Measurements from ENCODE around the gene DHX36. TPM values are rescaled to one million over a fixed set of nuclear protein-coding genes. Genes with fewer than 3 reads are reported as not detected.

Gene DHX36
- total RNA-seq, 1 donor = 117 TPM

- Histone ChIP-seq H3K27me3 (ENCODE audit: insufficient read depth, low read length) (no peaks in the 10 kb centered on the region), H3K4me1 (ENCODE audit: insufficient read depth, low read length) (no peaks in the 10 kb centered on the region), H3K4me3 (ENCODE audit: low read length) (no peak overlapping the region), H3K9me3 (ENCODE audit: low read depth, low read length) (no peaks in the 10 kb centered on the region)
Measured at GRCh38 chr3:154252759-154253638, 71.3 kb downstream of the DHX36 start.

- H3K27me3 ChIP-seq (ENCODE audit: insufficient read depth, low read length) = no peaks in the 10 kb centered on the region
- H3K4me3 ChIP-seq (ENCODE audit: low read length) = no peak overlapping the region
- no peaks in the 10 kb centered on the region for H3K4me1 ChIP-seq (ENCODE audit: insufficient read depth, low read length)
- no peaks in the 10 kb centered on the region for H3K9me3 ChIP-seq (ENCODE audit: low read depth, low read length)
Measured at GRCh38 chr3:154251610-154252009, 72.7 kb downstream of the DHX36 start.

GRCh38 chr3:154250291-154250690 lies 74.0 kb downstream of the DHX36 start:
- Histone ChIP-seq H3K27me3 (ENCODE audit: insufficient read depth, low read length) (no peaks in the 10 kb centered on the region), H3K4me1 (ENCODE audit: insufficient read depth, low read length) (no peaks in the 10 kb centered on the region), H3K4me3 (ENCODE audit: low read length) (no peak overlapping the region), H3K9me3 (ENCODE audit: low read depth, low read length) (no peaks in the 10 kb centered on the region)

GRCh38 chr3:154247806-154248415 lies 76.4 kb downstream of the DHX36 start:
- no peak overlapping the region for H3K4me3 ChIP-seq (ENCODE audit: low read length)
- H3K4me1 ChIP-seq (ENCODE audit: insufficient read depth, low read length) = peaks cover 6% of the 10 kb centered on the region
- H3K9me3 ChIP-seq (ENCODE audit: low read depth, low read length) = no peaks in the 10 kb centered on the region
- H3K27me3 ChIP-seq (ENCODE audit: insufficient read depth, low read length) = no peaks in the 10 kb centered on the region

- peaks cover 6% of the 10 kb centered on the region for H3K4me1 ChIP-seq (ENCODE audit: insufficient read depth, low read length)
- no peaks in the 10 kb centered on the region for H3K27me3 ChIP-seq (ENCODE audit: insufficient read depth, low read length)
- H3K4me3 ChIP-seq (ENCODE audit: low read length) = no peak overlapping the region
- H3K9me3 ChIP-seq (ENCODE audit: low read depth, low read length) = no peaks in the 10 kb centered on the region
Measured at GRCh38 chr3:154244644-154245043, 79.6 kb downstream of the DHX36 start.

- H3K9me3 ChIP-seq (ENCODE audit: low read depth, low read length) = no peaks in the 10 kb centered on the region
- no peak overlapping the region for H3K4me3 ChIP-seq (ENCODE audit: low read length)
- no peaks in the 10 kb centered on the region for H3K27me3 ChIP-seq (ENCODE audit: insufficient read depth, low read length)
- H3K4me1 ChIP-seq (ENCODE audit: insufficient read depth, low read length) = peaks cover 6% of the 10 kb centered on the region
Measured at GRCh38 chr3:154243353-154243752, 80.9 kb downstream of the DHX36 start.

GRCh38 chr3:154242766-154243165 lies 81.5 kb downstream of the DHX36 start:
- H3K9me3 ChIP-seq (ENCODE audit: low read depth, low read length) = no peaks in the 10 kb centered on the region
- H3K27me3 ChIP-seq (ENCODE audit: insufficient read depth, low read length) = no peaks in the 10 kb centered on the region
- peaks cover 6% of the 10 kb centered on the region for H3K4me1 ChIP-seq (ENCODE audit: insufficient read depth, low read length)
- H3K4me3 ChIP-seq (ENCODE audit: low read length) = no peak overlapping the region

- no peaks in the 10 kb centered on the region for H3K9me3 ChIP-seq (ENCODE audit: low read depth, low read length)
- H3K27me3 ChIP-seq (ENCODE audit: insufficient read depth, low read length) = no peaks in the 10 kb centered on the region
- no peak overlapping the region for H3K4me3 ChIP-seq (ENCODE audit: low read length)
- peaks cover 6% of the 10 kb centered on the region for H3K4me1 ChIP-seq (ENCODE audit: insufficient read depth, low read length)
Measured at GRCh38 chr3:154241496-154241895, 82.8 kb downstream of the DHX36 start.

- Histone ChIP-seq H3K9me3 (ENCODE audit: low read depth, low read length) (no peaks in the 10 kb centered on the region), H3K4me3 (ENCODE audit: low read length) (no peak overlapping the region), H3K4me1 (ENCODE audit: insufficient read depth, low read length) (peaks cover 6% of the 10 kb centered on the region), H3K27me3 (ENCODE audit: insufficient read depth, low read length) (no peaks in the 10 kb centered on the region)
Measured at GRCh38 chr3:154240235-154240634, 84.1 kb downstream of the DHX36 start.

GRCh38 chr3:154236331-154236730 lies 88.0 kb downstream of the DHX36 start:
- H3K9me3 ChIP-seq (ENCODE audit: low read depth, low read length) = no peaks in the 10 kb centered on the region
- H3K27me3 ChIP-seq (ENCODE audit: insufficient read depth, low read length) = peaks cover 5% of the 10 kb centered on the region
- no peaks in the 10 kb centered on the region for H3K4me1 ChIP-seq (ENCODE audit: insufficient read depth, low read length)
- H3K4me3 ChIP-seq (ENCODE audit: low read length) = no peak overlapping the region

GRCh38 chr3:154235330-154235729 lies 89.0 kb downstream of the DHX36 start:
- no peaks in the 10 kb centered on the region for H3K9me3 ChIP-seq (ENCODE audit: low read depth, low read length)

GRCh38 chr3:154229217-154229590 lies 95.1 kb downstream of the DHX36 start:
- H3K4me1 ChIP-seq (ENCODE audit: insufficient read depth, low read length) = peaks cover 3% of the 10 kb centered on the region
- H3K27me3 ChIP-seq (ENCODE audit: insufficient read depth, low read length) = peaks cover 8% of the 10 kb centered on the region
- H3K9me3 ChIP-seq (ENCODE audit: low read depth, low read length) = no peaks in the 10 kb centered on the region
- H3K4me3 ChIP-seq (ENCODE audit: low read length) = no peak overlapping the region

More at GRCh38 chr3:154235330-154235729, 89.0 kb downstream of the DHX36 start:
- no peak overlapping the region for H3K4me3 ChIP-seq (ENCODE audit: low read length)
- peaks cover 8% of the 10 kb centered on the region for H3K27me3 ChIP-seq (ENCODE audit: insufficient read depth, low read length)
- no peaks in the 10 kb centered on the region for H3K4me1 ChIP-seq (ENCODE audit: insufficient read depth, low read length)

GRCh38 chr3:154228561-154229216 lies 95.6 kb downstream of the DHX36 start:
- Histone ChIP-seq H3K4me1 (ENCODE audit: insufficient read depth, low read length) (peaks cover 3% of the 10 kb centered on the region), H3K27me3 (ENCODE audit: insufficient read depth, low read length) (peaks cover 8% of the 10 kb centered on the region), H3K4me3 (ENCODE audit: low read length) (no peak overlapping the region), H3K9me3 (ENCODE audit: low read depth, low read length) (no peaks in the 10 kb centered on the region)

GRCh38 chr3:154227531-154227930 lies 96.8 kb downstream of the DHX36 start:
- Histone ChIP-seq H3K27me3 (ENCODE audit: insufficient read depth, low read length) (peaks cover 7% of the 10 kb centered on the region), H3K4me3 (ENCODE audit: low read length) (no peak overlapping the region), H3K4me1 (ENCODE audit: insufficient read depth, low read length) (peaks cover 3% of the 10 kb centered on the region), H3K9me3 (ENCODE audit: low read depth, low read length) (no peaks in the 10 kb centered on the region)

- Histone ChIP-seq H3K4me3 (ENCODE audit: low read length) (no peak overlapping the region), H3K9me3 (ENCODE audit: low read depth, low read length) (no peaks in the 10 kb centered on the region), H3K27me3 (ENCODE audit: insufficient read depth, low read length) (no peaks in the 10 kb centered on the region), H3K4me1 (ENCODE audit: insufficient read depth, low read length) (peaks cover 3% of the 10 kb centered on the region)
Measured at GRCh38 chr3:154225536-154225935, 98.8 kb downstream of the DHX36 start.
